GM23338 (cell line): ENCODE data around the gene DNASE1L2.

ENCODE experiments used
- CREB1 ChIP-seq: fragments of 250-450 bp; sonication (Bioruptor Pico); IDR thresholded peaks from 2 replicates; pipeline ENCODE4 v1.5.0; 2020; ENCODE audit warnings: low read depth, mild to moderate bottlenecking, moderate library complexity
- CTCF ChIP-seq, 2 experiments: fragments of 200-600 bp in 1 of 2; sonication (generic) in 1 of 2; conservative IDR thresholded peaks; 2 replicates each; pipeline versions ENCODE4 v1.5.1 to v1.6.1; 2016 to 2017; ENCODE audit warnings: antibody characterized with exemption in 2 of 2, low read depth in 2 of 2, mild to moderate bottlenecking in 2 of 2, moderate library complexity in 1 of 2
- ETS1 ChIP-seq: IDR thresholded peaks from 2 replicates; pipeline ENCODE4 v1.6.1; 2016; ENCODE audit warnings: antibody characterized with exemption
- EZH2 ChIP-seq: fragments of 200-600 bp; sonication (generic); IDR thresholded peaks from one replicate; pipeline ENCODE4 v1.8.0; 2017; ENCODE audit warnings: antibody characterized with exemption, mild to moderate bottlenecking, low read depth; ENCODE audit not compliant: unreplicated experiment
- EZH2phosphoT487 ChIP-seq: fragments of 200-600 bp; sonication (generic); IDR thresholded peaks from one replicate; pipeline ENCODE4 v1.8.1; 2018; ENCODE audit warnings: antibody characterized with exemption; ENCODE audit not compliant: unreplicated experiment
- JUNB ChIP-seq: IDR thresholded peaks from one replicate; pipeline ENCODE4 v1.6.1; 2016; ENCODE audit warnings: antibody characterized with exemption; ENCODE audit not compliant: unreplicated experiment
- POLR2AphosphoS5 ChIP-seq: IDR thresholded peaks from 2 replicates; pipeline ENCODE4 v1.6.1; 2016; ENCODE audit warnings: antibody characterized with exemption, low read depth
- STAT1 ChIP-seq: IDR thresholded peaks from one replicate; pipeline ENCODE4 v1.6.1; 2016; ENCODE audit warnings: antibody characterized with exemption; ENCODE audit not compliant: unreplicated experiment
- ZNF114 ChIP-seq: fragments of 250-450 bp; sonication (Bioruptor Pico); IDR thresholded peaks from 2 replicates; pipeline ENCODE4 v1.5.0; 2020; ENCODE audit warnings: mild to moderate bottlenecking, moderate library complexity

GRCh38 chr16:2187212-2187611 is 49.0 kb upstream of the DNASE1L2 start:
- no peak for TF ChIP-seq CTCF (conservative IDR thresholded peaks at IDR 0.05; ENCODE audit: low read depth in 2 of 2)
- TF ChIP-seq ZNF114 (CRISPR knock-in tag), result no peak
- no peak for TF ChIP-seq POLR2AphosphoS5
- TF ChIP-seq EZH2, result no peak
- TF ChIP-seq ETS1, result no peak
- TF ChIP-seq STAT1, result no peak
- TF ChIP-seq EZH2phosphoT487, result no peak
- no peak for TF ChIP-seq JUNB
- TF ChIP-seq CREB1 (CRISPR knock-in tag), result no peak
